GM18858 (cell line): ENCODE data around the gene DOK4.
"Not testable (repeated sequence)": the region's sequence is repeated elsewhere in the genome, so short reads cannot be mapped to it uniquely, and the experiment has no call there.

ENCODE experiments used
- ATAC-seq: cut with Tn5 transposase; IDR thresholded peaks from one replicate; pipeline ENCODE4 v1.9.1; 2021; ENCODE audit not compliant: unreplicated experiment

DOK4 gene

GRCh38 chr16:57452021-57452420, 34.3 kb downstream of the DOK4 start:
- no peak for ATAC-seq

GRCh38 chr16:57447186-57447962, 38.9 kb downstream of the DOK4 start, which contains the start of the genes CIAPIN1 and COQ9:
Gene CIAPIN1, minus strand, starts transcription at chr16:57447385. Its CDS starts 6,457 bp downstream, at chr16:57440928.
Gene COQ9, plus strand, starts transcription at chr16:57447479. Its CDS starts 27 bp downstream, at chr16:57447506.
- peak; percentile 90 for ATAC-seq

GRCh38 chr16:57446531-57447185, 39.6 kb downstream of the DOK4 start:
- ATAC-seq = peak; percentile 9

- ATAC-seq = no peak
These were observed 40.8 kb downstream of the DOK4 start for GRCh38 chr16:57445510-57445909.

GRCh38 chr16:57444711-57445110, 41.6 kb downstream of the DOK4 start:
- ATAC-seq = no peak

GRCh38 chr16:57440551-57440950, 45.7 kb downstream of the DOK4 start:
- not testable (repeated sequence) for ATAC-seq

- not testable (repeated sequence) for ATAC-seq
These were observed 46.3 kb downstream of the DOK4 start for GRCh38 chr16:57439947-57440346.

GRCh38 chr16:57435838-57436237, 50.5 kb downstream of the DOK4 start:
- no peak for ATAC-seq

- ATAC-seq = no peak
These were observed 52.3 kb downstream of the DOK4 start for GRCh38 chr16:57434003-57434402.

- no peak for ATAC-seq
These were observed 53.3 kb downstream of the DOK4 start for GRCh38 chr16:57432989-57433388.

- ATAC-seq = no peak
These were observed 53.8 kb downstream of the DOK4 start for GRCh38 chr16:57432505-57432904.

- no peak for ATAC-seq
These were observed 55.3 kb downstream of the DOK4 start for GRCh38 chr16:57430955-57431354.

- ATAC-seq = no peak
These were observed 58.5 kb downstream of the DOK4 start for GRCh38 chr16:57427824-57428223.

GRCh38 chr16:57427307-57427706, 59.0 kb downstream of the DOK4 start:
- ATAC-seq = no peak

GRCh38 chr16:57426356-57426755, 59.9 kb downstream of the DOK4 start:
- ATAC-seq = no peak

GRCh38 chr16:57424583-57424982, 61.7 kb downstream of the DOK4 start:
- ATAC-seq = no peak

- ATAC-seq = no peak
These were observed 63.1 kb downstream of the DOK4 start for GRCh38 chr16:57423152-57423551.

GRCh38 chr16:57422026-57422944, 64.0 kb downstream of the DOK4 start:
- ATAC-seq = no peak
